ENCODE data around the gene C1QTNF3. TPM values are rescaled to one million over a fixed set of nuclear protein-coding genes. Genes with fewer than 3 reads are reported as not detected.

Gene C1QTNF3
- polyA plus RNA-seq, 1 donor from 2014 or later = 0.81 TPM

DNA sequence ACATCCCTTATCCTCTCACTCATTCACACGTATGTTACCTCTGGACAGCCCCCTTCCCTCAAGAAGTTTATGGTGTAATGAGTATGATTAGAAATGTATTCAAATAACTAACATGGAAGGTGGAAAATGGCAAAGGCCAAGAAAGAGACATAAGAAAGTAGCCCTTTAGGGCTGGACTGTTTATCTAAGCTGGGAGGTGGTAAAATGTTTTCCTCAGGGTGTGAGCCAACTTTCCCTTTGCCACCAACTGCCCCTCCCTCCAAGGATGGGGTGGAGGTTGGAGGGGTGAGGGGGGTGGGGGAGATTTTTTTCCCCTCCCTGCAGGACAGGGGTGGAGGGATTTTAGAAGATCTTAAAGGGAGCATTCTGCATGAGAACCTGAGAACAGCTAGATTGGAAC lies 66.7 kb downstream of the C1QTNF3 start:
- Mint-ChIP-seq H3K27me3 (peaks cover 4% of the 10 kb centered on the region), H3K36me3 (peaks cover 2% of the 10 kb centered on the region), H3K4me1 (peaks cover 0 to 1% (median 0%) of the 10 kb centered on the region in 3 donors), H3K27ac (no peak overlapping the region), H3K4me3 (no peak overlapping the region), H3K9me3 (no peaks in the 10 kb centered on the region)

DNA sequence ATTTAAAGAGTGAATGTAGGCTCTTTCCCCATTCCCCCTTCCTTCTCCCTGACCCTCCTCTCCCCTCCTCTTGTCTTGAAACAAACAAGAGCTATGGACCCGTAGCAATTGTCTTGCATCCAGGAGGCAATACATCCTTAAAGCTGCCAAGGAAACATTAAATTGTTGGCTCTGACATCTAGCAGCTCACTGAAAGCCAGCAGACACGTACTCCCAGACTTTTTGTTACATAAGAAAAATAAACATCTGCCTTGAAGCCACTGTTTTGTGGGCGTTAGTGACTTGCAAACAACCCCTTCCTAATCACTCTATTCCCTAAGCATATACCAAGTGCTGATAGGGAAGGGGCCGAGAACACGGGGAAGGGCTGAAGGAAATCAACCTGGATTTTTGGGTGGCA lies 67.2 kb downstream of the C1QTNF3 start:
- H3K36me3 Mint-ChIP-seq = peaks cover 2% of the 10 kb centered on the region
- peaks cover 4% of the 10 kb centered on the region for H3K27me3 Mint-ChIP-seq
- no peaks in the 10 kb centered on the region for H3K9me3 Mint-ChIP-seq
- peaks cover 0 to 1% (median 0%) of the 10 kb centered on the region in 3 donors for H3K4me1 Mint-ChIP-seq
- no peak overlapping the region for H3K27ac Mint-ChIP-seq
- H3K4me3 Mint-ChIP-seq = no peak overlapping the region

DNA sequence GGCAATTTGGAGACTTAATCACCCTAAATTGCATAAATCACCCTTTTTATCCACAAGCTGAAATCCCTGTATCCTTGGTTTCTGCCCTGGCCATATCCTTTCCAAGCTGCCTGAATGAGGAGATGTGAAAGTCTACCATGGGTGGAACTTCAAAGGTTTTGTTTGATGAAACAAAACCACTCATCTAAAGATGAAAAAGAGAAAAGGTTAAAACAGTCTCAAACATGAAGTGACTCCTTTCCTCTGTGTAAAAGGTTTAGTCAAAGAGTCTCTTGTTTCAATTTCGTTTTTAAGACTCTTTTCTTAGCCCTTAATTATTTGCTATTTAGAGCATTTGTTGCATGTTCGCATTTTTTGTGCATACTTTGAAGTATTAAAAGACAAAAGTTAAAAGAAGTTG lies 69.7 kb downstream of the C1QTNF3 start:
- Mint-ChIP-seq H3K4me3 (no peak overlapping the region), H3K9me3 (no peaks in the 10 kb centered on the region), H3K27me3 (peaks cover 4% of the 10 kb centered on the region), H3K27ac (no peak overlapping the region), H3K36me3 (no peaks in the 10 kb centered on the region), H3K4me1 (peaks cover 0 to 1% (median 0%) of the 10 kb centered on the region in 3 donors)

DNA sequence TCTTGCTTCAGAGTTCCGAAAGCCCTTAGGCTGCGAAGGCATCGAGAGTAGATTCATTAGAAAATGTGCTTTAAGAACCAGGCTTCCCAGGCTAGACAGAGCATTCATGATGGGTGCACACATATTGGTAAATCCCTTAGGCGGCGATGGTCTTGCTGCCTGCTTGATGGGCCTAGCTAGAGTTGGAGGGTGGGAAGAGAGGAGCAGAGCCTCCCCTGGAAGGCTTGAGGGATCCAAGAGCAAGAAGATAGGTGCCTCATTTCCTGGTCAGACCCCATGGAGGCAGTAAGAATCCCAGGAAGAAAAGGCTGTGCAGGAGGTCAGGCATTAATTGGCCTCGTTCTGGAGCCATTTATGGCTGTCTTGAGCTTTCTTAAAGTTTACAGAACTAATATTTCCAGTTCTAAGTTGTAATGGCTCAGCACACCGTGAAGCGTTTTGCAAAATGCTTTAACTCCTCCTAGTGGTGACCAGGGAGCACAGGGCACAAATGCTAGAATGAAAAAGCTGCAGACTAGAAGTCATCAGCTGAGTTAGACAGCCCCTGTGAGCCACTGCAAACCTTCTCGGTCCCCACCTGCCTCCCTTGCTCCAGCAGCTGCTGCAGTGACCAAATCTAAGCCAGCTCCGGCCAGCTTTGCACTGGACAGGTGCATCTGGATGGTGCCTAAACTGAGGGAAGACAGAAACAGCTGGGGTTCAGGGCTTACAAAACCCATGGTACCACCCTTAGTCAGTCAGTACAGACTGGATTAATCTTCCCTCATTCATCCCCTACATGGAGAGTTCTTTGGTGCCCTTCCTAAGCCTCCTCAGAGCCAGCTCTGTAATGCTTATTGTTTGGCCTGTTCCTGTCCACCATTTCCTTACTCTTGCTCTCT lies 73.2 kb downstream of the C1QTNF3 start:
- Mint-ChIP-seq H3K27ac (no peak overlapping the region), H3K27me3 (peaks cover 4% of the 10 kb centered on the region), H3K9me3 (no peaks in the 10 kb centered on the region), H3K4me3 (no peak overlapping the region), H3K36me3 (no peaks in the 10 kb centered on the region), H3K4me1 (no peaks in the 10 kb centered on the region)

DNA sequence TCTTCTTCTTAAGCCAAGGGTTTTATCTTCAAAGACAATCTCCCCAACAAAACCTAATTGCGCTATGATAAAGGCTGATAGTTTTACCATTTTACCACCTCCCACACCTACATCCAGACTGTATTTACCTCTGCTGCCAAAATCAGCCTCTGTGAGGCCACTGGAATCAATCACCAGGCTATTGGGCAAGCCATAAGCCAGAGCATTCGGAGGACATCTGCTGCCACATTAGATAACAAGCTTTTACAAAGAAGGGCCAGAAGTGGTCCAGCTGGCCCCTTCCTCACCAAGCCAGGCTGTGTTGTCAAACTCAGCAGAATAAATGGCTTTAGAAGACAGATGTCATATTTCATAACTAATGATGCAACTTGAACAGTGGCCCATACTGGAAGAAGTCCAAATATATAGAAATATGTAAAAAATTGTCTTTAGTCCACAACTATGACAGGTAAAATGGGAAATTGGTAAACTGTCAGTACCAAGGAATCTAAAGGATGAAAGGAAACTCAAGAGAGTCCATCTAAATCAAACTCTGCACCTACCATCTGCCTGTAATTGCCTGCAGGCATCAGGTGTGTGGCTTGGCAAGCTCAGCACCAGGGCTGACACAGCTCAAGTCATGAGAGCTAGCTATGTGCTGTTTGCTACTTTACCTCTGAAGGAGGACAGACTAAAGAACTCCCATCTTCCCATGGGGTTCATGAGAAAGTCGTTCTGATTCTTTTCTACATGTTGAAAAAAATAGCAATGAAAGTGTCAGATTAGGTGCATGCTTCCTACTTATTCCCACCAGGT lies 74.6 kb downstream of the C1QTNF3 start:
- Mint-ChIP-seq H3K36me3 (no peaks in the 10 kb centered on the region), H3K4me3 (no peak overlapping the region), H3K9me3 (no peaks in the 10 kb centered on the region), H3K27ac (peak overlapping the region in 1 of 3 donors; percentile 15), H3K4me1 (peaks cover 0 to 2% (median 0%) of the 10 kb centered on the region in 3 donors), H3K27me3 (peaks cover 1% of the 10 kb centered on the region)

Other genes starting within 250 kb of the C1QTNF3 start
- gene ADAMTS12, start 151.2 kb downstream of the C1QTNF3 start, polyA plus RNA-seq = not detected
- gene RXFP3, start 106.8 kb downstream of the C1QTNF3 start, polyA plus RNA-seq = not detected
- not detected for gene SLC45A2, start 58.5 kb downstream of the C1QTNF3 start, polyA plus RNA-seq
- gene AMACR, start 35.2 kb downstream of the C1QTNF3 start, polyA plus RNA-seq = 6.9 TPM

All from IgD-negative memory B cell (primary cell).